NCI-H146 (cell line): ENCODE data around the gene JAG1.

Experiments
- DNase-seq: peaks from one replicate; lab custom pipeline; 2025; lab: John Stamatoyannopoulos, UW

Gene JAG1

GRCh38 chr20:10653599-10654249 lies 20.1 kb downstream of the JAG1 start:
- no peak for DNase-seq

GRCh38 chr20:10652660-10653261 lies 21.0 kb downstream of the JAG1 start:
- DNase-seq = no peak

GRCh38 chr20:10652185-10652584 lies 21.6 kb downstream of the JAG1 start:
- DNase-seq = no peak

- DNase-seq = no peak
These were observed 22.4 kb downstream of the JAG1 start for GRCh38 chr20:10651227-10651990.

GRCh38 chr20:10649797-10650160 lies 24.0 kb downstream of the JAG1 start:
- DNase-seq = no peak

- DNase-seq = no peak
These were observed 24.6 kb downstream of the JAG1 start for GRCh38 chr20:10649080-10649796.

GRCh38 chr20:10648651-10649050 lies 25.1 kb downstream of the JAG1 start:
- DNase-seq = no peak

GRCh38 chr20:10647909-10648308 lies 25.9 kb downstream of the JAG1 start:
- no peak for DNase-seq

GRCh38 chr20:10647471-10647870 lies 26.3 kb downstream of the JAG1 start:
- no peak for DNase-seq

- DNase-seq = no peak
These were observed 26.8 kb downstream of the JAG1 start for GRCh38 chr20:10646886-10647420.

- DNase-seq = no peak
These were observed 27.8 kb downstream of the JAG1 start for GRCh38 chr20:10646006-10646405.

GRCh38 chr20:10645205-10645570 lies 28.6 kb downstream of the JAG1 start:
- DNase-seq = no peak

- DNase-seq = no peak
These were observed 29.2 kb downstream of the JAG1 start for GRCh38 chr20:10644458-10645204.

GRCh38 chr20:10643560-10643873 lies 30.3 kb downstream of the JAG1 start:
- no peak for DNase-seq

- no peak for DNase-seq
These were observed 30.8 kb downstream of the JAG1 start for GRCh38 chr20:10642856-10643559.

- DNase-seq = no peak
These were observed 31.9 kb downstream of the JAG1 start for GRCh38 chr20:10641893-10642292.

- DNase-seq = no peak
These were observed 32.3 kb downstream of the JAG1 start for GRCh38 chr20:10641467-10641866.

- no peak for DNase-seq
These were observed 32.9 kb downstream of the JAG1 start for GRCh38 chr20:10640897-10641296.

- no peak for DNase-seq
These were observed 33.9 kb downstream of the JAG1 start for GRCh38 chr20:10639737-10640556.

- DNase-seq = no peak
These were observed 34.6 kb downstream of the JAG1 start for GRCh38 chr20:10639077-10639736.
